Type B pancreatic cell (in vitro differentiated cells): ENCODE data around the gene ARHGAP32. TPM values are rescaled to one million over a fixed set of nuclear protein-coding genes. Genes with fewer than 3 reads are reported as not detected.

Experiments
- DNase-seq: peaks from one replicate; pipeline ENCODE4 v3.0.0; 2021; ENCODE audit warnings: mixed read lengths; ENCODE audit not compliant: unreplicated experiment; ENCODE audit errors: extremely low spot score
- H3K27ac Mint-ChIP-seq: 2 replicates; pipeline ENCODE4 v1.8.0; 2021; ENCODE audit warnings: mild to moderate bottlenecking, mixed read lengths
- H3K27me3 Mint-ChIP-seq: 2 replicates; pipeline ENCODE4 v1.8.0; 2021; ENCODE audit warnings: mixed read lengths
- H3K36me3 Mint-ChIP-seq: 2 replicates; pipeline ENCODE4 v1.8.0; 2021; ENCODE audit warnings: mixed read lengths
- H3K4me1 Mint-ChIP-seq: one replicate; pipeline ENCODE4 v1.8.0; 2021; ENCODE audit warnings: mixed read lengths; ENCODE audit not compliant: unreplicated experiment
- H3K4me3 Mint-ChIP-seq: 2 replicates; pipeline ENCODE4 v1.8.0; 2021; ENCODE audit warnings: mild to moderate bottlenecking, mixed read lengths
- H3K9me3 Mint-ChIP-seq: 2 replicates; pipeline ENCODE4 v1.8.0; 2021; ENCODE audit warnings: mixed read lengths
- CTCF ChIP-seq: fragments of 200-600 bp; sonication (generic); conservative IDR thresholded peaks from 2 replicates; pipeline ENCODE4 v1.5.0; 2021; ENCODE audit warnings: antibody characterized with exemption, mild to moderate bottlenecking
- total RNA-seq: library from RNA; stranded (reverse); gene quantifications from 2 replicates; pipeline ENCODE4 v1.2.1, GENCODE V29; 2021; ENCODE audit warnings: low replicate concordance

ARHGAP32 gene
- total RNA-seq, 1 donor from 2014 or later, result 41.6 TPM

GRCh38 chr11:128933481-128934178 lies 258.5 kb downstream of the ARHGAP32 start:
- DNase-seq, result no peak
- Mint-ChIP-seq H3K36me3 (no peaks in the 10 kb centered on the region), H3K9me3 (peaks cover 5% of the 10 kb centered on the region), H3K27me3 (peaks cover 27% of the 10 kb centered on the region), H3K4me3 (no peak overlapping the region), H3K4me1 (peaks cover 43% of the 10 kb centered on the region), H3K27ac (no peak overlapping the region)
- no peak for TF ChIP-seq CTCF

GRCh38 chr11:128931668-128932067 lies 260.5 kb downstream of the ARHGAP32 start:
- DNase-seq, result no peak
- TF ChIP-seq CTCF, result no peak
- H3K27me3 Mint-ChIP-seq, result peaks cover 33% of the 10 kb centered on the region
- peaks cover 38% of the 10 kb centered on the region for H3K4me1 Mint-ChIP-seq
- no peaks in the 10 kb centered on the region for H3K36me3 Mint-ChIP-seq
- no peak overlapping the region for H3K4me3 Mint-ChIP-seq
- H3K27ac Mint-ChIP-seq, result no peak overlapping the region
- H3K9me3 Mint-ChIP-seq, result peaks cover 5% of the 10 kb centered on the region

DNA sequence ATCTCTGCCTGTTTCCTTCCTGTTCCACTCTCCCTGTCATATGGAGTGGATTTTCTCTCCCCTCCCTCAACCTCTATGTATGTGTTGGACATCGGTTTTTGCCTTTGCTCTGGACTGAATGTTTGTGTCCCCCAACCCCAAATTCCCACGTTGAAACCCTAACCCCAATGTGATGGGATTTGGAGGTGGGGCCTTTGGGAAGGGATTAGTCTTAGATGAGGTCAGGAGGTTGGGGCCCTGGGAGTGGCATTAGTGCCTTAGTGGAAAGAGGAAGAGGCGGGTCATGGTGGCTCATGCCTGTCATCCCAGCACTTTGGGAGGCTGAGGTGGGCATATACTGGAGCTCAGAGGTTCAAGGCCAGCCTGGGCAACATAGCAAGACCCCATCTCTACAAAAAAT lies 261.1 kb downstream of the ARHGAP32 start:
- no peak overlapping the region for H3K4me3 Mint-ChIP-seq
- no peak for DNase-seq
- peaks cover 39% of the 10 kb centered on the region for H3K27me3 Mint-ChIP-seq
- no peak overlapping the region for H3K27ac Mint-ChIP-seq
- no peaks in the 10 kb centered on the region for H3K36me3 Mint-ChIP-seq
- TF ChIP-seq CTCF, result no peak
- peaks cover 5% of the 10 kb centered on the region for H3K9me3 Mint-ChIP-seq
- H3K4me1 Mint-ChIP-seq, result peaks cover 38% of the 10 kb centered on the region

DNA sequence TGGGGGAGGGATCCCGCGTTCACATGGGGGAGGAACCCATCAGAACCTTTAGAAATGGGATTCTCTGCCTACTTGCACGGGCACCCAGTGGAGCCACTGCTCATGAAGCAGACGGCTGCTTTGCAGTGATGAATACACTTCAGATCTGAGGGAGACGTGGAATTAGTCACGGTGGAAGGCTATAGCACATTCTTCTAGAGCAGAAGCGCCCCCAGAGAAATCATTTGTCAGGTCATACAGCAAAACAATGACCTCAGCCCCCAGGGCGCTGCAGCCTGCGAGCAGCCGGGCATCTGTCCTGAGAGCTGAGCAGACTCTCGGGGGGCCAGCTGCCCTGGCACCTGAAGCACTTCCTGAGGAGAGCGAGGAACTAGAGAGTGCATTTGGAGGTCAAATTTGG lies 262.1 kb downstream of the ARHGAP32 start:
- Mint-ChIP-seq H3K4me1 (peaks cover 38% of the 10 kb centered on the region), H3K27ac (peak overlapping the region; percentile 79), H3K4me3 (peak overlapping the region; percentile 61), H3K27me3 (peaks cover 44% of the 10 kb centered on the region), H3K36me3 (no peaks in the 10 kb centered on the region), H3K9me3 (peaks cover 5% of the 10 kb centered on the region)
- no peak for DNase-seq
- no peak for TF ChIP-seq CTCF

DNA sequence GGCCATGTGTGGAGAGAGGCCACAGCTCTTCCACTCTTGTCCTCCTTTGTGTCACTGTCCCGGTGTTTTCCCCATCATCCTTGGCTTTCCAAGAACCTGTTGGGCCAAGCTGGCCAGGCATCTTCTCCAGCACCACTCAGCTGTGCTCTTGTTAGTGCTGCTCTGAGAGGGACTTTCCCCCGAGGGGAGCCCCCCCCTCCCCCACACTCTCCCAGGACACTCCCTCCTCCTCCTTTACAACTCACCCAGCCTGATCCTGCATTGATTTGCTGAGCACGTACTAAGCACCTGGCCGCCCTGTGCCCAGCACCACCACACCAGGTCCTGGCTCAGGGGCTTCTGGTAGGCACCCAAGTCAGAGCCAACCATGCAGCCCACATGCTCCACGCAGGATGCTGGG lies 262.7 kb downstream of the ARHGAP32 start:
- Mint-ChIP-seq H3K4me1 (peaks cover 37% of the 10 kb centered on the region), H3K9me3 (peaks cover 5% of the 10 kb centered on the region), H3K27ac (no peak overlapping the region), H3K27me3 (peaks cover 44% of the 10 kb centered on the region), H3K4me3 (peak overlapping the region; percentile 61), H3K36me3 (no peaks in the 10 kb centered on the region)
- TF ChIP-seq CTCF, result no peak
- DNase-seq, result no peak

GRCh38 chr11:128928400-128928799 lies 263.7 kb downstream of the ARHGAP32 start:
- Mint-ChIP-seq H3K4me1 (peaks cover 26% of the 10 kb centered on the region), H3K36me3 (no peaks in the 10 kb centered on the region), H3K27ac (peak overlapping the region; percentile 1), H3K4me3 (no peak overlapping the region), H3K9me3 (no peaks in the 10 kb centered on the region), H3K27me3 (peaks cover 44% of the 10 kb centered on the region)
- no peak for DNase-seq
- no peak for TF ChIP-seq CTCF
